Measurements from ENCODE around the gene ZNF597.

The ZNF597 gene

GRCh38 chr16:3460585-3460984, 17.3 kb upstream of the ZNF597 start:
- no peak for ATAC-seq
- TF ChIP-seq POU6F1 (CRISPR knock-in tag; IDR thresholded peaks at IDR 0.05; ENCODE audit: borderline replicate concordance, low read depth), result no peak
- no peak for TF ChIP-seq ARNTL (CRISPR knock-in tag; IDR thresholded peaks at IDR 0.05; ENCODE audit: borderline replicate concordance, low read depth)
- no peak for TF ChIP-seq RARB (CRISPR knock-in tag; IDR thresholded peaks at IDR 0.05)
- no peak for TF ChIP-seq ZNF565 (CRISPR knock-in tag; conservative IDR thresholded peaks at IDR 0.05; ENCODE audit: low read depth)
- TF ChIP-seq TCF4 (CRISPR knock-in tag; IDR thresholded peaks at IDR 0.05; ENCODE audit: borderline replicate concordance), result no peak

- TF ChIP-seq BACH2 (CRISPR knock-in tag; IDR thresholded peaks at IDR 0.05; ENCODE audit: borderline replicate concordance), result no peak
- no peak for TF ChIP-seq TSHZ2 (CRISPR knock-in tag; IDR thresholded peaks at IDR 0.05)
- TF ChIP-seq TCF4 (CRISPR knock-in tag; IDR thresholded peaks at IDR 0.05; ENCODE audit: borderline replicate concordance), result no peak
- no peak for ATAC-seq
Observed at GRCh38 chr16:3460121-3460520, 16.8 kb upstream of the ZNF597 start.

- TF ChIP-seq SNAI2 (CRISPR knock-in tag; IDR thresholded peaks at IDR 0.05), result no peak
- no peak for TF ChIP-seq OSR1 (CRISPR knock-in tag; IDR thresholded peaks at IDR 0.05)
- TF ChIP-seq CSRNP3 (CRISPR knock-in tag; IDR thresholded peaks at IDR 0.05), result no peak
- TF ChIP-seq GLIS3 (CRISPR knock-in tag; IDR thresholded peaks at IDR 0.05), result no peak
- TF ChIP-seq ZNF8 (CRISPR knock-in tag; IDR thresholded peaks at IDR 0.05), result no peak
- TF ChIP-seq POU6F1 (CRISPR knock-in tag; IDR thresholded peaks at IDR 0.05; ENCODE audit: borderline replicate concordance, low read depth), result no peak
- TF ChIP-seq ISL1 (CRISPR knock-in tag; IDR thresholded peaks at IDR 0.05), result no peak
- TF ChIP-seq PATZ1 (CRISPR knock-in tag; IDR thresholded peaks at IDR 0.05; ENCODE audit: borderline replicate concordance), result no peak
- TF ChIP-seq ZC3H10 (CRISPR knock-in tag; IDR thresholded peaks at IDR 0.05), result no peak
- no peak for TF ChIP-seq TCF4 (CRISPR knock-in tag; IDR thresholded peaks at IDR 0.05; ENCODE audit: borderline replicate concordance)
- no peak for TF ChIP-seq ZNF70 (CRISPR knock-in tag; IDR thresholded peaks at IDR 0.05)
- no peak for TF ChIP-seq CREB5 (CRISPR knock-in tag; IDR thresholded peaks at IDR 0.05; ENCODE audit: low read depth)
- no peak for TF ChIP-seq ZNF565 (CRISPR knock-in tag; conservative IDR thresholded peaks at IDR 0.05; ENCODE audit: low read depth)
- no peak for TF ChIP-seq PPARA (CRISPR knock-in tag; IDR thresholded peaks at IDR 0.05; ENCODE audit: borderline replicate concordance)
- no peak for TF ChIP-seq ZFP3 (CRISPR knock-in tag; IDR thresholded peaks at IDR 0.05)
- ATAC-seq, result no peak
Observed at GRCh38 chr16:3459401-3460090, 16.2 kb upstream of the ZNF597 start.

All from SK-N-SH treated with all-trans-retinoic acid at 6 μM for 48 hours (cell line).